Vagina (tissue), 2 donors: ENCODE results near the gene NFAM1. TPM values are rescaled to one million over a fixed set of nuclear protein-coding genes. Genes with fewer than 3 reads are reported as not detected.

Experiments
- DNase-seq, 2 donors: peaks; one replicate each; pipeline ENCODE4 v3.0.0-alpha.2; 2017; ENCODE audit errors: extremely low spot score in 2 of 2
- H3K27ac ChIP-seq: fragments of 200-600 bp; sonication (generic); one replicate; pipeline ENCODE4 v1.5.1; 2019
- H3K27me3 ChIP-seq: fragments of 200-600 bp; sonication (generic); one replicate; pipeline ENCODE4 v1.5.1; 2019
- H3K36me3 ChIP-seq, 2 donors: fragments of 200-600 bp; sonication (generic); one replicate each; pipeline ENCODE4 v1.5.1; 2017 to 2019
- H3K4me1 ChIP-seq: fragments of 200-600 bp; sonication (generic); one replicate; pipeline ENCODE4 v1.5.1; 2019
- H3K4me3 ChIP-seq, 2 donors: fragments of 200-600 bp; sonication (generic); 1 replicate in 1 of 2; 2 replicates in 1 of 2; pipeline ENCODE4 v1.5.1; 2016 to 2019
- H3K9me3 ChIP-seq: fragments of 200-600 bp; sonication (generic); one replicate; pipeline ENCODE4 v1.5.1; 2019
- POLR2A ChIP-seq, 2 donors: fragments of 450-650 bp; IDR thresholded peaks; one replicate each; pipeline ENCODE4 v1.6.1; 2017; ENCODE audit warnings: antibody characterized with exemption in 2 of 2, mild to moderate bottlenecking in 2 of 2, moderate library complexity in 2 of 2
- POLR2AphosphoS5 ChIP-seq, 2 donors: sonication (generic); formaldehyde crosslinking; IDR thresholded peaks; one replicate each; pipeline ENCODE4 v1.9.0; 2017; ENCODE audit warnings: antibody characterized with exemption in 2 of 2, mild to moderate bottlenecking in 2 of 2, low read depth in 1 of 2; ENCODE audit not compliant: insufficient read depth in 1 of 2
- intact Hi-C: fragments of 100-400 bp; cut with DNase I; formaldehyde crosslinking; loops from one replicate; pipeline ENCODE4 v1.15.1; 2023
- total RNA-seq: library from RNA; depleted of rRNA; stranded (reverse); fragments of >200 nt; gene quantifications from one replicate; pipeline ENCODE4 v1.2.3, GENCODE V29; 2016
- TF ChIP-seq, protein P1 (sequence below), 3 experiments: fragments of 450-650 bp in 2 of 3; fragments of 200-600 bp in 1 of 3; sonication (generic) in 1 of 3; IDR thresholded peaks; one replicate each; pipeline ENCODE4 v1.5.1; 2017 to 2019; ENCODE audit warnings: antibody characterized with exemption in 3 of 3, mild to moderate bottlenecking in 2 of 3, moderate library complexity in 2 of 3

Gene NFAM1
- total RNA-seq, 1 donor from 2014 or later: 1.7 TPM

DNA sequence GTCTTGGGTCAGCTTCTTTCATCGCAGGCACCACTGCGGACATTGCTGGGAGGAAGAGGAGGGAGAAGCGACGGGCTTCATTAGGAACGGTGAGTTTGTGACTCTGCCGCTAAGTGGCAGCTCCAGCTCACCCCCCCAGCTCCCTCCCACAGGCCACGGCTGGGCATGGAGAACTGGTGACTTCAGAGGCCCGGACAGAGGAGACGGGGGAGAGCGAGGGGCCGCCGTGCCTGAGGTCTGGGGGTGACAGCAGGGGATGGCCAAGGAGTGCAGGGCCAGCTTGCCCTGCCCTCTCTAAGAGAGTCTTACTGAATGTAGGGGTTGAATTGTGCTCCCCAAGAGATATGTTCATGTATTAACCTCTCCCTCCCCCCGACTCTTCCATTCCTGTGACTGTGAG is 13.9 kb upstream of the NFAM1 start:
- TF ChIP-seq POLR2AphosphoS5 (IDR thresholded peaks at IDR 0.05; ENCODE audit: insufficient read depth in 1 of 2, low read depth in 1 of 2): no peak
- TF ChIP-seq, protein P1, sequence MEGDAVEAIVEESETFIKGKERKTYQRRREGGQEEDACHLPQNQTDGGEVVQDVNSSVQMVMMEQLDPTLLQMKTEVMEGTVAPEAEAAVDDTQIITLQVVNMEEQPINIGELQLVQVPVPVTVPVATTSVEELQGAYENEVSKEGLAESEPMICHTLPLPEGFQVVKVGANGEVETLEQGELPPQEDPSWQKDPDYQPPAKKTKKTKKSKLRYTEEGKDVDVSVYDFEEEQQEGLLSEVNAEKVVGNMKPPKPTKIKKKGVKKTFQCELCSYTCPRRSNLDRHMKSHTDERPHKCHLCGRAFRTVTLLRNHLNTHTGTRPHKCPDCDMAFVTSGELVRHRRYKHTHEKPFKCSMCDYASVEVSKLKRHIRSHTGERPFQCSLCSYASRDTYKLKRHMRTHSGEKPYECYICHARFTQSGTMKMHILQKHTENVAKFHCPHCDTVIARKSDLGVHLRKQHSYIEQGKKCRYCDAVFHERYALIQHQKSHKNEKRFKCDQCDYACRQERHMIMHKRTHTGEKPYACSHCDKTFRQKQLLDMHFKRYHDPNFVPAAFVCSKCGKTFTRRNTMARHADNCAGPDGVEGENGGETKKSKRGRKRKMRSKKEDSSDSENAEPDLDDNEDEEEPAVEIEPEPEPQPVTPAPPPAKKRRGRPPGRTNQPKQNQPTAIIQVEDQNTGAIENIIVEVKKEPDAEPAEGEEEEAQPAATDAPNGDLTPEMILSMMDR (IDR thresholded peaks at IDR 0.05): no peak
- no peak for TF ChIP-seq POLR2A (IDR thresholded peaks at IDR 0.05)
- Histone ChIP-seq H3K27ac (no peak overlapping the region), H3K36me3 (no peaks in the 10 kb centered on the region), H3K4me1 (peaks cover 16% of the 10 kb centered on the region), H3K9me3 (no peaks in the 10 kb centered on the region), H3K27me3 (no peaks in the 10 kb centered on the region), H3K4me3 (no peak overlapping the region)
- intact Hi-C loops: loop anchor here (10.0 kb wide), 1 partner anchor 371 kb away; the partner anchor contains the start of genes NAGA, PHETA2 and SMDT1
- no peak for DNase-seq

DNA sequence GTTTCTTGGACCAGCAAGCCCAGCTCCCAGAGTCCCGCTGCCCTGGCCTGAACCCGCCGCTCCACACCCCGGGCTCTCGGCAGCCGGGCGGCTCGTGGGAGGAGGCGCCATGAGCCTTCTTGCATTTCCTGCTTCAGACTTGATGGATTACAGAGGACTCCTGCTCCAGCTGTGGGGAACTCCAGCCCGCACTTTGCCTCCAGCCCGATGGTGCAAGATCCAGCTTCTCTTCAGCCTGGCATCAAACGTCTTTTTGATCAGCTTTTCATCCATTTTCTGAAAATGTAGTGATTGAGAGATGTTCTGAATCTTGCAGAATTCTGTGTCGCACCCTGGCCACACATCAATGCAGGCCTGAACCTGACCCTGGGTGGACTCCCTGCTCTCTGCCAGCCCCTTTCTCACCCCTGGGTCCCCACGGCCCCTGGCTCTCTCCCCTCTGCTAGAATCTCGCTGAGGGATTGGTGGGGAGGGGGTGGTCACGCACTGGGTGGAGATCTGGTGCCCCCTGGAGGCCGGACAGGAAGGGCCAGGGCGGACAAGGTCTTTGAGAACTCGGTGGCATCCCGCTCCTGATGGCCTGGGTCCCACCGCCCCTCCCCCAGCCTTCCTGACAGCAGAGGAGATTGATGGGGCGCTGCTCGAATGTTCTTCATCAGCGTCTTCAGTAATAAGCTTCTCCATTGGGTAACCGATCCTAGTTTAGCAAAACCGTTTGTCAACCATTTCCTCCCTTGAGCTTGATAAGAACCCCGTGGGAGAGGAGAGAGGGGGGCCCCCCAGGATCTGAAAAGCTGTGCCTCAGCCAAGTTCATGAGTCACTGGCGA is 12.1 kb upstream of the NFAM1 start:
- intact Hi-C loops: loop anchor here (10.0 kb wide), 1 partner anchor 369 kb away; the partner anchor contains the start of genes NAGA, PHETA2 and SMDT1
- TF ChIP-seq POLR2A (IDR thresholded peaks at IDR 0.05) (peak in 1 of 2 donors; percentile 27), POLR2AphosphoS5 (IDR thresholded peaks at IDR 0.05; ENCODE audit: insufficient read depth in 1 of 2, low read depth in 1 of 2) (peak; percentile 74)
- TF ChIP-seq, protein P1 (IDR thresholded peaks at IDR 0.05): peak; percentile 8 to 61 (median 48)

DNA sequence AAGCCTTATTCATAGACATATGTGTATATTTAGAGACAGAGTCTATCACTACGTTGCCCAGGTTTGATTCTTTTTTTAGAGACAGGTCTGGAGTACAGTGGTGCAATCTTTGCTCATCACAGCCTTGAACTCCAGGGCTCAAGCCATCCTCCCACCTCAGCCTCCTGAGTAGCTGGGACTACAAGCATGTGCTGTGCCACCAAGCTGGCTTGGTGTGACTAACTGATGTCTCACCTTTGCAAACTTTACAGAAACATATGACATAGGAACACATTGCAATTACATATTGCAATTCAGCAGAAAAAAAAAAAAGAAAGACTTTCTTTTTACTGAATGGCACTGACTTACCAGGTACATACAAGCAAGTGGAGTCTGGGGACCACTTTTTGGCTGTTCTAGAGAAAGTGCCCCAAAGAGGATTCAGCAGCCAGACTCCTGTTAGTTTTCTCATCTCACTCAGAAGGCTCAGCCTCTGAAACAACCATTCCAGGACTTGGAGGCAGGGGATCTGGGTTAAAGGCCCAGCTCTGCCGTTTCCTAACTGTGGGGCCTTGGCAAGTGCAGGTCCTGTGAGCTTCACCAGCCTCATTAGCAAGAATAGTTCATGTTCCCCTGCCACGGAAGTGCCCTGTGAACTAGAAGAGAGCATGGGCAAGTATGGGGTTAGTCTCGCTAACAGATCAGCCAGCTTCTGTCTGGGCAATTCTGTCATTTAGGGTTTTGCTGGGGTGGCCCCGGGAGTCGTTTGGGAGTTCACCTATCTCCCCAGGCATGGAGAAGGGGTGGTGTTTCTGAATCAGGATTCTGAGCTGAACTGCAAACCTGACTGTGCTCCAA is 11.3 kb upstream of the NFAM1 start:
- H3K4me3 ChIP-seq: peak overlapping the region; percentile 38 to 47
- no peak for DNase-seq
- peaks cover 30% of the 10 kb centered on the region for H3K4me1 ChIP-seq
- H3K27me3 ChIP-seq: no peaks in the 10 kb centered on the region
- no peaks in the 10 kb centered on the region for H3K9me3 ChIP-seq
- peak overlapping the region; percentile 85 for H3K27ac ChIP-seq
- intact Hi-C loops: loop anchor here (10.0 kb wide), 1 partner anchor 369 kb away; the partner anchor contains the start of genes NAGA, PHETA2 and SMDT1
- H3K36me3 ChIP-seq: no peaks in the 10 kb centered on the region
- TF ChIP-seq POLR2AphosphoS5 (IDR thresholded peaks at IDR 0.05; ENCODE audit: insufficient read depth in 1 of 2, low read depth in 1 of 2) (no peak), POLR2A (IDR thresholded peaks at IDR 0.05) (no peak)
- TF ChIP-seq, protein P1 (IDR thresholded peaks at IDR 0.05): no peak

More for the DNA sequence above, 12.1 kb upstream of the NFAM1 start:
- Histone ChIP-seq H3K36me3 (no peaks in the 10 kb centered on the region), H3K9me3 (no peaks in the 10 kb centered on the region), H3K27ac (peak overlapping the region; percentile 85), H3K4me1 (peaks cover 30% of the 10 kb centered on the region), H3K4me3 (peak overlapping the region; percentile 38 to 47), H3K27me3 (no peaks in the 10 kb centered on the region)
- DNase-seq: no peak

DNA sequence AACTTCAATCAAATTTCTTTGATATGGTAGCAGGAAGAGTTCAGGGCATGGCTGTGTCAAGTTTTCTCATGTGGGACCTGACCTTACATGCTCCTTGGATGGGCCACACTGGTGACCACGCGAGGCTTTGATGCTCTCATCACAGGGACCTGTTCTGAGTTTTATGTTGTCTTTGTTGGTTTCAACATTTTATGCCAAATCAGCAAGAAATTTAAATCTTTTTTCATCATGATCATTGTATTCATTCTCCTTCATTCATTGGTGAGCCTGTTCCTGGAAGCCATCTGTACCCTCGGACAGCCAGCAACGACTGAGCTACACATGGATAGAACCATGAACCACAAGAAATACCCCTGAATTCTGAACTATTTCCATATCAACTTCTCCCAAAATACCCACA is 10.5 kb upstream of the NFAM1 start:
- TF ChIP-seq, protein P1 (IDR thresholded peaks at IDR 0.05): no peak
- TF ChIP-seq POLR2AphosphoS5 (IDR thresholded peaks at IDR 0.05; ENCODE audit: insufficient read depth in 1 of 2, low read depth in 1 of 2) (no peak), POLR2A (IDR thresholded peaks at IDR 0.05) (no peak)
- Histone ChIP-seq H3K27ac (peak overlapping the region; percentile 85), H3K4me3 (no peak overlapping the region), H3K27me3 (no peaks in the 10 kb centered on the region), H3K4me1 (peaks cover 35% of the 10 kb centered on the region), H3K9me3 (no peaks in the 10 kb centered on the region), H3K36me3 (no peaks in the 10 kb centered on the region)
- DNase-seq: no peak
- intact Hi-C loops: loop anchor here (10.0 kb wide), 1 partner anchor 368 kb away; the partner anchor contains the start of genes NAGA, PHETA2 and SMDT1
